Activated T-cell treated with anti-CD3 and anti-CD28 coated beads, Interleukin-2, amount 50 U/mL, for 4 hours (primary cell): ENCODE results near the gene TBC1D10A. TPM values are rescaled to one million over a fixed set of nuclear protein-coding genes. Genes with fewer than 3 reads are reported as not detected.
"Not testable (repeated sequence)": the region's sequence is repeated elsewhere in the genome, so short reads cannot be mapped to it uniquely, and the experiment has no call there.

Experiments
- ATAC-seq, 2 donors: fragments of 200-7000 bp; cut with Tn5 transposase; one replicate each; pipeline ENCODE4 v1.10.0; 2021
- DNase-seq: peaks from one replicate; pipeline ENCODE4 v3.0.0-alpha.2; 2020
- H3K27me3 Mint-ChIP-seq: one replicate; pipeline ENCODE4 v1.8.0; 2021; ENCODE audit warnings: low read depth, mixed read lengths
- H3K36me3 Mint-ChIP-seq: one replicate; pipeline ENCODE4 v1.8.0; 2022; ENCODE audit warnings: mixed read lengths; ENCODE audit not compliant: insufficient read depth
- H3K4me1 Mint-ChIP-seq: one replicate; pipeline ENCODE4 v1.8.0; 2021; ENCODE audit warnings: low read depth, mixed read lengths
- H3K4me3 Mint-ChIP-seq: one replicate; pipeline ENCODE4 v1.8.0; 2021; ENCODE audit warnings: mild to moderate bottlenecking, moderate library complexity, mixed read lengths
- H3K9me3 Mint-ChIP-seq: one replicate; pipeline ENCODE4 v1.8.0; 2021; ENCODE audit warnings: mixed read lengths
- total RNA-seq, 3 donors: library from RNA; stranded (reverse); gene quantifications; one replicate each; pipeline ENCODE4 v1.2.1, GENCODE V29; 2021

TBC1D10A gene
- total RNA-seq, 3 donors from 2014 or later = 12.6 to 16.4 (median 14.0) TPM

DNA sequence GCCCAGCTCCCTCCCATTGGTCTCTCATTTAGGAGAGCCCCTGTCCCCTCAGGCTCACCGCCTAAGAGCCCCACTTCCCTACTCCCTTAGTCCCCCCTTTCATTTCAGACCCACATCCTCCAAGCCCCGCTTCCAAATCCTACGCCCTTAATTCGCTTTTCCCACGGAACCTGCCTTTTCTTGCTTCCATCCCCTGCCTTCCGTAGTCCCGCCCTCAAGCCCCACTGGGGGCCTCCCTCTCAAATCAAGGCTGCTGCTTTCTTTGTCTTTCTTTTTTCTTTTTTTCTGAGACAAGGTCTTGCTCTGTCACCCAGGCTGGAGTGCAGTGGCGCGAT lies 30.5 kb upstream of the TBC1D10A start:
- H3K36me3 Mint-ChIP-seq = peaks cover 12% of the 10 kb centered on the region
- no peaks in the 10 kb centered on the region for H3K27me3 Mint-ChIP-seq
- peak overlapping the region; percentile 96 for H3K4me3 Mint-ChIP-seq
- peaks cover 41% of the 10 kb centered on the region for H3K4me1 Mint-ChIP-seq
- ATAC-seq (no peak), DNase-seq (no peak)
- H3K9me3 Mint-ChIP-seq = no peaks in the 10 kb centered on the region

GRCh38 chr22:30356449-30357235 lies 29.9 kb upstream of the TBC1D10A start, which contains the start of the genes CCDC157 and SF3A1:
CCDC157 (plus strand) TSS chr22:30357007; CDS start chr22:30366001, 8,994 bp downstream.
SF3A1 (minus strand) TSS chr22:30356894; CDS start chr22:30356792, 102 bp downstream.
- peak; percentile 95 for ATAC-seq
- Mint-ChIP-seq H3K27me3 (no peaks in the 10 kb centered on the region), H3K36me3 (peaks cover 17% of the 10 kb centered on the region), H3K9me3 (no peaks in the 10 kb centered on the region), H3K4me3 (peak within 1 kb of the TSS; percentile 96), H3K4me1 (peaks cover 46% of the 10 kb centered on the region)
- DNase-seq = peak; percentile 77

DNA sequence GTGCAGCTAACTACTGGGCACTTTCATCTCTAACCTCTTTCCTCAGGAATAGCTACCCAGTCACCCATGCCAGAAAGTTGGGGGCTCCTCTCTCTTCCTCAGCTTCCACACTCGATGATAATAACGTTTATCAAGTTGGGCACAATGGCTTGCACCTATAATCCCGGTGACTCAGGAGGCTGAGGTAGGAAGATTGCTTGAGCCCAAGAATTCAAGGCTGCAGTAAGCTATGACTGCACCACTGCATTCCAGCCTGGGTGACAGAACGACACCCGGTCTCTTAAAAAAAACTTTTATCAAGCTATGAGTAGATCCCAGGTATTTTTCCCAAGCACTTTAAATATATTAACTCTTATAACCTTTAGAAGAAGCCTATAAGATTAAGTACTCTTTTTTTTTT lies 27.9 kb upstream of the TBC1D10A start:
- peaks cover 62% of the 10 kb centered on the region for H3K4me1 Mint-ChIP-seq
- H3K4me3 Mint-ChIP-seq = peak overlapping the region; percentile 96
- DNase-seq (no peak), ATAC-seq (no peak)
- no peaks in the 10 kb centered on the region for H3K27me3 Mint-ChIP-seq
- no peaks in the 10 kb centered on the region for H3K9me3 Mint-ChIP-seq
- H3K36me3 Mint-ChIP-seq = peaks cover 29% of the 10 kb centered on the region

DNA sequence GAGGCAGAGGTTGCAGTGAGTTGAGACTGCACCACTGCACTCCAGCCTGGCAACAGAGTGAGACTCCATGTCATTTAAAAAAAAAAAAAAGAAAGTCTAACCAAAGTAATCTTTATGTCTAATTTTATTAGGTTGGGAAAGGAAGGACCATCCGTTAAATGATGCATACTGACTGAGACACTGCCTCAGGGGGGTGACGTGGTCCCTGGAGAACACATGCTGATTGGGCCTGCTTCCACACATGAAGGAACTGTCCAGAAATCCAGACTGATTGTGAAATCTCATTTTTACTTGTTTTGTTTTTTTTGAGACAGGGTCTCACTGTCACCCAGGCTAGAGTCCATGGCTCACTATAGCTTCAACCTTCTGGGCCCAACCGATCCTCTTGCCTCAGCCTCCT lies 24.5 kb upstream of the TBC1D10A start:
- H3K4me3 Mint-ChIP-seq = no peak overlapping the region
- DNase-seq (no peak), ATAC-seq (no peak)
- H3K9me3 Mint-ChIP-seq = no peaks in the 10 kb centered on the region
- H3K36me3 Mint-ChIP-seq = peaks cover 40% of the 10 kb centered on the region
- peaks cover 82% of the 10 kb centered on the region for H3K4me1 Mint-ChIP-seq
- no peaks in the 10 kb centered on the region for H3K27me3 Mint-ChIP-seq

- Mint-ChIP-seq H3K36me3 (peaks cover 45% of the 10 kb centered on the region), H3K27me3 (no peaks in the 10 kb centered on the region), H3K9me3 (no peaks in the 10 kb centered on the region), H3K4me1 (peaks cover 75% of the 10 kb centered on the region), H3K4me3 (peak overlapping the region; percentile 33)
- no peak for DNase-seq
- ATAC-seq = no peak
Measured at GRCh38 chr22:30348809-30349208, 22.1 kb upstream of the TBC1D10A start.

GRCh38 chr22:30348404-30348803 lies 21.7 kb upstream of the TBC1D10A start:
- H3K36me3 Mint-ChIP-seq = peaks cover 45% of the 10 kb centered on the region
- ATAC-seq = no peak
- no peak for DNase-seq
- peak overlapping the region; percentile 33 for H3K4me3 Mint-ChIP-seq
- H3K27me3 Mint-ChIP-seq = no peaks in the 10 kb centered on the region
- H3K9me3 Mint-ChIP-seq = no peaks in the 10 kb centered on the region
- peaks cover 71% of the 10 kb centered on the region for H3K4me1 Mint-ChIP-seq

DNA sequence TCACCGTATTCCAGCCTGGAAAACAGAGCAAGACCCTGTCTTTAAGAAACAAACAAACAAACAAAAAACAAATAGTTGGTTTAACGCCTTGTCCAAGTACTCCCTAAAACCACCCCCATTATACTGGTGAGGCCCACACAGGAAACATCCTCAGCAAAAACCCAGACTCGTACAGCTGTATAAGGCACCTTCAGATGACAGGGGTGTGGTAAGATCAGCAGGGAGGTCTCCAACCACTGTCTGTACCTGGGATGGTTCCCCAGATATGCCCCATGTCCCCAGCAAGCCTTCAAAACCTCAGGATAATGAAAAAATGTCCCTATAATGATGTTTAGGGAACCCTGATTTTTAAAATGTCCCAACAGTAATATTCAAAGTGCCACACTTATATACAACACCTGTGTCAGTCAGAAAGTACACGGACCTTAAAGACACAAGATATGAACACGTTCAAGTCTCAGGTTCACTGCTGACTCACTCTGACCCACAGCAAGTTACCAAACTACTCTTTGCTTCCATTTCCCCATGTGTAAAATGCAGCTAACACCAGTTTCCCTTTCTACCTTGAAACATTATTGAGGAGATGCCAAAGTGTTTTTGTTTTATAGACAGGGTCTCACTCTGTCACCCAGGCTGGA lies 20.6 kb upstream of the TBC1D10A start:
- ATAC-seq (peak; percentile 80 to 85), DNase-seq (no peak)
- H3K9me3 Mint-ChIP-seq = no peaks in the 10 kb centered on the region
- no peaks in the 10 kb centered on the region for H3K27me3 Mint-ChIP-seq
- peaks cover 53% of the 10 kb centered on the region for H3K36me3 Mint-ChIP-seq
- peaks cover 64% of the 10 kb centered on the region for H3K4me1 Mint-ChIP-seq
- peak overlapping the region; percentile 40 for H3K4me3 Mint-ChIP-seq

DNA sequence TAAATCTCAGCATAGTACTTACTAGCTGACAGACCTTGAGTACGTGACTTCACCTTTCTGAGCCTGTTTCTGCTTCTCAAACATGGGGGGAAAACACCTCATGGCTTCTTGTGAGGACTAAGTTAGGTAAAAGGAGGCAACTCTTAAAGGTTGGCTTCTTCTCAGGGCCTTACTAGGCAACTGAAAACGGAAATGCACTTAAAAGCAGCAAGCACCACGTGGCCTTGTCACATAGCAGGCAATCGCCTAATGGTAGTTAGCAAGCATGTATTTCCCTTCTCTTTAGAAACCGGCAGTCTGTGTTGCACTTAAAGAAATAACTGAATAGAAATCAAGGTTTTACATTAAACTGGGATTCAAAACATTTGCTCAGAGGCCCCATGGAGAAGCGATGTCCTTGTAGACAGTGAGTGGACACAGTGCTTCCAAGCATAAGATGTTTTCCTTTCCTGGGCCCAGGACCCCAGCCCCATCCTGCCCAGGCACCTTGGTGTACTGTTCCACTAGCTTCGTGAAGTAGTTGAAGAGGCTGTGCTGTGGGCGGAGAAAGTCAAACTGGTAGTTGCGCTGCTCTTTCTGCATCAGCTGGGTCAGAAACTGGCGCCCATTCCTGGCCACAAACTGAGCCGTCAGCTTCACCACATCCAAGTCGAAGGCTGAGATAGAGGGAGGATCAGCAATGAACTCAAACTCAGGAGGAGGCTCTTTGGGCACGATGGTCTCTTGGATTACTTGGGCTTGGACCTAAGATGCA lies 17.9 kb upstream of the TBC1D10A start:
- Mint-ChIP-seq H3K36me3 (peaks cover 50% of the 10 kb centered on the region), H3K4me1 (peaks cover 42% of the 10 kb centered on the region), H3K4me3 (no peak overlapping the region), H3K27me3 (no peaks in the 10 kb centered on the region), H3K9me3 (no peaks in the 10 kb centered on the region)
- no peak for DNase-seq
- ATAC-seq = peak; percentile 42 to 44

- peaks cover 14% of the 10 kb centered on the region for H3K4me1 Mint-ChIP-seq
- DNase-seq (no peak), ATAC-seq (no peak)
- H3K27me3 Mint-ChIP-seq = no peaks in the 10 kb centered on the region
- H3K4me3 Mint-ChIP-seq = no peak overlapping the region
- H3K9me3 Mint-ChIP-seq = no peaks in the 10 kb centered on the region
- peaks cover 54% of the 10 kb centered on the region for H3K36me3 Mint-ChIP-seq
Measured at GRCh38 chr22:30340911-30341685, 14.4 kb upstream of the TBC1D10A start.

DNA sequence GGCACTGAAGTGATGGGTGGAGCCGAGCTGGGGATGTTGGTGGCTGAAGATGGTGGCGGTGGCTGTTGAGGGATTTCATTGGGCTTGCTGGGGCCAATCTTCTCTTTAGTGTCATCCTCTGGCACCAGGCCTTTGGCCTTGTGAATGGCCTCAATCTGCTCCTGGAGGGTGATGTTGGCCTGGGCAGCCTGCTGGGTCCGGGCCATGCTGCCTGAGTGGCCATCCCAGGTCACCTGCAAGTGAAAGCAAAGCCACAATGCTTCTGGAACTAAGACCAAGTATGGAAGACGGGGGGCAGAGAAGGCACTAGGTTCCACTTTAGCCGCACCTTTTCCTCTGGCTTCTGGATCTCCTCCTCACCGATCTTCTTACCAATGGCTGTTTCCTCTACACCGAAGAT lies 12.1 kb upstream of the TBC1D10A start:
- Mint-ChIP-seq H3K36me3 (peaks cover 62% of the 10 kb centered on the region), H3K4me3 (no peak overlapping the region), H3K9me3 (no peaks in the 10 kb centered on the region), H3K4me1 (peaks cover 19% of the 10 kb centered on the region), H3K27me3 (no peaks in the 10 kb centered on the region)
- no peak for DNase-seq
- no peak for ATAC-seq

DNA sequence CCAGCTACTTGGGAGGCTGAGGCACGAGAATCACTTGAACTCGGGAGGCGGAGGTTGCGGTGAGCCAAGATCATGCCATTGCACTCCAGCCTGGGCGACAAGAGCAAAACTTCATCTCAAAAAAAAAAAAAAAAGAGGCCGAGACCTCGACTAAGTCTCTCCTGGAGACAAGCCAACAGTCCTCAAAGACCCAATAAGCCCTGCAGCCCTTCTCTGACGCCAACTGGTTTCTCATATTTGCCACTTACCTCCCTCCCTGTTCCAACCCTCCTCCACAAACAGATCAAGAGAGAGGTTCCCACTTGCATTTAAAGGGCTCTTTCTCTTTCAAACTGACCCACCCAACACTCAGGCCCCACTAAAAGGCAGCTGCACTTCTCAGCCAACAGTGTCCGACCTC lies 11.6 kb upstream of the TBC1D10A start:
- H3K36me3 Mint-ChIP-seq = peaks cover 61% of the 10 kb centered on the region
- not testable (repeated sequence) for H3K4me3 Mint-ChIP-seq, ATAC-seq, H3K27me3 Mint-ChIP-seq, H3K9me3 Mint-ChIP-seq, DNase-seq
- H3K4me1 Mint-ChIP-seq = peaks cover 24% of the 10 kb centered on the region

DNA sequence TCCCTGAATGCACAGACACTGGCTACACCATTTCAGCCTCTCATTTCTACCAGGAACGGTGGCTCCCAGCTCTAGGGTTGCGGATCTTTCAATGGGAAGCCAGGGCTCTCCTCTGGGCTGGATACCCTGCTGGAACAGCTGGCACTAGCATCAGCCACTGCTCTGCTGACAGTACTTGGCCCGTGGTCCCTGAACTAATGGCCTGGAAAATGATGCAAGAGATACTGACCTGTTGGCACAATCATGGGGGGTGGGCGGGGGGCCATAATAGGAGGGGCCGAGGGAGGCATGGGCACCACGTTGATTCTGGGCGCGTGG lies 10.7 kb upstream of the TBC1D10A start:
- Mint-ChIP-seq H3K9me3 (no peaks in the 10 kb centered on the region), H3K4me1 (peaks cover 29% of the 10 kb centered on the region), H3K27me3 (no peaks in the 10 kb centered on the region), H3K4me3 (no peak overlapping the region), H3K36me3 (peaks cover 56% of the 10 kb centered on the region)
- ATAC-seq = no peak
- no peak for DNase-seq

- no peak overlapping the region for H3K4me3 Mint-ChIP-seq
- peaks cover 29% of the 10 kb centered on the region for H3K4me1 Mint-ChIP-seq
- H3K9me3 Mint-ChIP-seq = no peaks in the 10 kb centered on the region
- no peaks in the 10 kb centered on the region for H3K27me3 Mint-ChIP-seq
- ATAC-seq (no peak), DNase-seq (no peak)
- H3K36me3 Mint-ChIP-seq = peaks cover 55% of the 10 kb centered on the region
Measured at GRCh38 chr22:30336752-30337460, 10.2 kb upstream of the TBC1D10A start.
